IMR-90 (cell line): Measurements from ENCODE around the gene RAB30. TPM values are rescaled to one million over a fixed set of nuclear protein-coding genes. Genes with fewer than 3 reads are reported as not detected.
A peak's percentile ranks its signal among the peaks of the same experiment; 100 is the strongest.

Source experiments
- ATAC-seq: fragments of 200-7000 bp; cut with Tn5 transposase; 2 replicates; pipeline ENCODE4 v1.9.1; 2020; ENCODE audit warnings: low read depth, mild to moderate bottlenecking, moderate library complexity
- BruUV-seq: library from RNA; stranded (reverse); fragments of 400-500 nt; replicated peaks from 2 replicates; lab custom pipeline; 2021; lab: Mats Ljungman, UMichigan
- CTCF ChIA-PET: fragments of 300-600 bp; formaldehyde crosslinking; extraction: SDS; loops from one replicate; lab custom pipeline; 2021; ENCODE audit warnings: antibody characterized with exemption; lab: Yijun Ruan, JAX
- POLR2A ChIA-PET: fragments of 300-600 bp; sonication (Branson Sonifier 250); formaldehyde crosslinking; loops from one replicate; lab custom pipeline; 2022; ENCODE audit warnings: antibody characterized with exemption; ENCODE audit not compliant: unreplicated experiment; lab: Charles Lee
- DNase-seq: peaks from one replicate; pipeline ENCODE4 v3.0.0; 2013
- H2AFZ ChIP-seq: replicated peaks from 2 replicates; pipeline ENCODE3; 2013; ENCODE audit warnings: low read length, mild to moderate bottlenecking; ENCODE audit not compliant: poor library complexity
- H2AK5ac ChIP-seq: 2 replicates; pipeline ENCODE4 v1.6.1; 2013; ENCODE audit warnings: low read depth, low read length, inconsistent platforms
- H2AK9ac ChIP-seq: replicated peaks from 2 replicates; pipeline ENCODE3; 2013; ENCODE audit warnings: mild to moderate bottlenecking, low read depth, low read length, moderate library complexity; ENCODE audit not compliant: poor library complexity
- H2BK120ac ChIP-seq: 2 replicates; pipeline ENCODE4 v1.6.1; 2013; ENCODE audit warnings: low read depth, low read length, inconsistent platforms
- H2BK15ac ChIP-seq: 3 replicates; pipeline ENCODE4 v1.6.1; 2013; ENCODE audit warnings: low read depth, low read length, inconsistent platforms
- H2BK20ac ChIP-seq: 2 replicates; pipeline ENCODE4 v1.6.1; 2013; ENCODE audit warnings: low read depth, mild to moderate bottlenecking, inconsistent platforms, low read length, moderate library complexity
- H2BK5ac ChIP-seq: 2 replicates; pipeline ENCODE4 v1.6.1; 2013; ENCODE audit warnings: mild to moderate bottlenecking, low read depth, low read length, inconsistent platforms; ENCODE audit not compliant: poor library complexity, severe bottlenecking
- H3K14ac ChIP-seq: replicated peaks from 2 replicates; pipeline ENCODE4 v1.6.1; 2013; ENCODE audit warnings: low read depth, low read length, inconsistent platforms
- H3K18ac ChIP-seq: 2 replicates; pipeline ENCODE4 v1.6.1; 2013; ENCODE audit warnings: low read depth, low read length, control low read depth
- H3K23ac ChIP-seq: 2 replicates; pipeline ENCODE4 v1.6.1; 2013; ENCODE audit warnings: low read depth, low read length, inconsistent platforms
- H3K27ac ChIP-seq: 2 replicates; pipeline ENCODE4 v1.5.1; 2013; ENCODE audit warnings: mild to moderate bottlenecking, control low read depth, low read length; ENCODE audit not compliant: insufficient read depth
- H3K27me3 ChIP-seq: 2 replicates; pipeline ENCODE4 v1.6.1; 2013; ENCODE audit warnings: low read length; ENCODE audit not compliant: control insufficient read depth, insufficient read depth
- H3K36me3 ChIP-seq: 2 replicates; pipeline ENCODE4 v1.6.1; 2013; ENCODE audit warnings: low read length, mixed read lengths; ENCODE audit not compliant: control insufficient read depth, insufficient read depth
- H3K4ac ChIP-seq: 2 replicates; pipeline ENCODE4 v1.6.1; 2013; ENCODE audit warnings: low read depth, low read length, inconsistent platforms
- H3K4me1 ChIP-seq: 2 replicates; pipeline ENCODE4 v1.6.1; 2013; ENCODE audit warnings: low read length, mixed read lengths; ENCODE audit not compliant: control insufficient read depth, insufficient read depth
- H3K4me2 ChIP-seq: 2 replicates; pipeline ENCODE4 v1.6.1; 2013; ENCODE audit warnings: low read depth, mild to moderate bottlenecking, control low read depth, low read length, moderate library complexity
- H3K4me3 ChIP-seq: 2 replicates; pipeline ENCODE4 v1.5.1; 2013; ENCODE audit warnings: low read depth, mild to moderate bottlenecking, control low read depth, low read length, moderate library complexity; ENCODE audit not compliant: insufficient read depth
- H3K56ac ChIP-seq: 2 replicates; pipeline ENCODE4 v1.6.1; 2013; ENCODE audit warnings: low read length, inconsistent platforms; ENCODE audit not compliant: insufficient read depth; ENCODE audit errors: extremely low read depth
- H3K79me1 ChIP-seq, 2 experiments: 2 replicates each; pipeline ENCODE4 v1.6.1; 2013; ENCODE audit warnings: low read length in 2 of 2, inconsistent platforms in 1 of 2, low read depth in 1 of 2
- H3K9ac ChIP-seq: 2 replicates; pipeline ENCODE4 v1.6.1; 2013; ENCODE audit warnings: low read depth, low read length, control low read depth
- H3K9me1 ChIP-seq: 2 replicates; pipeline ENCODE4 v1.6.1; 2013; ENCODE audit warnings: low read length, inconsistent platforms; ENCODE audit not compliant: insufficient read depth
- H3K9me3 ChIP-seq: 2 replicates; pipeline ENCODE4 v1.6.1; 2013; ENCODE audit warnings: low read length; ENCODE audit not compliant: control insufficient read depth, insufficient read depth
- H4K20me1 ChIP-seq: 2 replicates; pipeline ENCODE4 v1.6.1; 2013; ENCODE audit warnings: low read length, inconsistent platforms; ENCODE audit not compliant: insufficient read depth
- H4K5ac ChIP-seq: 2 replicates; pipeline ENCODE4 v1.6.1; 2013; ENCODE audit warnings: mild to moderate bottlenecking, low read depth, low read length, control low read depth
- H4K8ac ChIP-seq, 2 experiments: 2 replicates each; pipeline ENCODE4 v1.6.1; 2013; ENCODE audit warnings: low read depth in 2 of 2, low read length in 2 of 2, control low read depth in 1 of 2, inconsistent platforms in 1 of 2
- H4K91ac ChIP-seq: 2 replicates; pipeline ENCODE4 v1.6.1; 2013; ENCODE audit warnings: low read depth, low read length, inconsistent platforms; ENCODE audit not compliant: insufficient read depth
- CEBPB ChIP-seq: IDR thresholded peaks from 2 replicates; pipeline ENCODE4 v1.6.1; 2012; ENCODE audit warnings: low read depth, low read length, improper control_type of control experiment
- FOS ChIP-seq: fragments of 150-350 bp; IDR thresholded peaks from 2 replicates; pipeline ENCODE4 v1.6.1; 2016; ENCODE audit warnings: low read depth, low read length
- USF2 ChIP-seq: fragments of 150-350 bp; IDR thresholded peaks from 2 replicates; pipeline ENCODE4 v1.6.1; 2017; ENCODE audit warnings: mild to moderate bottlenecking, antibody characterized with exemption, low read length, low read depth
- dilution Hi-C: fragments of 300-500 bp; cut with HindIII; formaldehyde crosslinking; loops from one replicate; pipeline ENCODE4 v1.14.3; 2018; ENCODE audit warnings: low sequenced_read_pairs; ENCODE audit not compliant: unreplicated experiment
- in situ Hi-C: fragments of 300-500 bp; cut with MboI; formaldehyde crosslinking; loops from 3 replicates; pipeline ENCODE4 v1.14.3; 2019; ENCODE audit warnings: low sequenced_read_pairs, inconsistent platforms, mixed read lengths
- intact Hi-C: fragments of 100-400 bp; cut with micrococcal nuclease; formaldehyde crosslinking; loops from 2 replicates; pipeline ENCODE4 v1.10.0; 2022
- polyA plus RNA-seq, 3 experiments: library from polyadenylated mRNA; depleted of rRNA; stranded (reverse); fragments of >200 nt; gene quantifications; 2 replicates each; pipeline ENCODE4 v1.2.3, GENCODE V29; 2012; ENCODE audit warnings: low replicate concordance in 1 of 3
- total RNA-seq: library from RNA; depleted of rRNA; stranded (reverse); fragments of >200 nt; gene quantifications from 2 replicates; pipeline ENCODE4 v1.2.3, GENCODE V29; 2012

RAB30 gene
- total and polyA plus RNA-seq, 2 of the 4 experiments (the other 2 are of a cell fraction): 7.2 to 25.6 TPM

- peaks cover 0 to 3% of the 10 kb centered on the region in 2 experiments; a peak in 1 of 4 replicates for H3K79me1 ChIP-seq
- no peak overlapping the region for H4K5ac ChIP-seq
- H3K4me3 ChIP-seq: no peak overlapping the region
- H3K14ac ChIP-seq: no peak overlapping the region
- peak overlapping the region; percentile 67; the same call in 1 of the 2 replicates for H2BK120ac ChIP-seq
- peak overlapping the region; percentile 78 for H2BK5ac ChIP-seq
- H3K4ac ChIP-seq: peak overlapping the region; percentile 6; the same call in 1 of the 2 replicates
- H2AFZ ChIP-seq: no peak overlapping the region
- no peak overlapping the region for H4K91ac ChIP-seq
- no peak overlapping the region for H4K8ac ChIP-seq
- in situ Hi-C loops: no loop called here
- peak; percentile 54; the same call in 1 of the 2 replicates for TF ChIP-seq CEBPB
- TF ChIP-seq FOS: peak; percentile 17; the same call in 1 of the 2 replicates
- TF ChIP-seq USF2: no peak
- ATAC-seq: peak; percentile 83
- ChIA-PET CTCF (no interaction called here), POLR2A (no interaction called here)
- peaks cover 3% of the 10 kb centered on the region for H3K4me1 ChIP-seq
- H3K9ac ChIP-seq: no peak overlapping the region
- no peak overlapping the region for H2AK9ac ChIP-seq
- no peak overlapping the region for H3K23ac ChIP-seq
- H3K27ac ChIP-seq: no peak overlapping the region
- no TSS peak for BruUV-seq
- H3K9me3 ChIP-seq: no peaks in the 10 kb centered on the region
- peak; percentile 84 for DNase-seq
- H3K4me2 ChIP-seq: peak overlapping the region; percentile 76; the same call in 1 of the 2 replicates
- no peak overlapping the region; the same call in 1 of the 2 replicates for H3K18ac ChIP-seq
- no peaks in the 10 kb centered on the region; the same call in 1 of the 2 replicates for H3K9me1 ChIP-seq
- intact Hi-C loops: no loop called here
- no peak overlapping the region for H2AK5ac ChIP-seq
- peaks cover 11% of the 10 kb centered on the region for H3K36me3 ChIP-seq
- no peak overlapping the region for H3K56ac ChIP-seq
- no peaks in the 10 kb centered on the region for H3K27me3 ChIP-seq
- H4K20me1 ChIP-seq: no peaks in the 10 kb centered on the region
- no peak overlapping the region for H2BK15ac ChIP-seq
- H2BK20ac ChIP-seq: peak overlapping the region; percentile 78; the same call in 1 of the 2 replicates
- dilution Hi-C loops: no loop called here
Measured at GRCh38 chr11:82980292-82980691, 91.4 kb downstream of the RAB30 start.
